ENCODE data around the gene SBF1.
"Not testable (repeated sequence)": the region's sequence is repeated elsewhere in the genome, so short reads cannot be mapped to it uniquely, and the experiment has no call there.

SBF1 gene

DNA sequence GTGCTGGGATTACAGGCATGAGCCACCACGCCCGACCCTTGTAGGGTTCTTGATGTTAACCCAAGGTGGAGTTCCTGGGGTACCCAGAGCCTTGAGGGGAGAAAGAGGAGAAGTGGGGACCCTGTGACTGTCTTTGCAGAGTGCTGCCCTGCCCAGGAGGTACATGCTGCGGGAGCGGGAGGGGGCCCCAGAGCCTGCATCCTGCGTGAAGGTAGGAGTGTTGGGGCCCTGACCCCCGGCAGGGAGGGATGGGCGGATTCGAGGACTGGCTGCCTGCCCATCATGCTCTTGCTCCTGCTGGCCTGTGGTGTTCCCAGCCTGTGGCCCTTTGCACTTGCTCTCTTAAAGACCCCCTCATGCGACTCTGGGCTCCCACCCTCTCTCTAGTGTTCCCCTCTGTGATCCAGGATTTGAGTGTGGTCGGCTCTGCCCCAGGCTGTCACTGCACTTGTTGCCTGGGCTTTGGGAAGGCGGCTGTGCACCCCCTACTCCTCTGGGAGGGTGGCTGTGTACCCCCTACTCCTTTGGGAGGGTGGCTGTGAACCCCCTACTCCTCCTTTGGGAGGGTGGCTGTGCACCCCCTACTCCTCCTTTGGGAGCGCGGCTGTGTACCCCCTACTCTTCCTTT, 46.1 kb upstream of the SBF1 start:
- Histone ChIP-seq H3K9ac (ENCODE audit: insufficient read length) (no peak overlapping the region), H3K27ac (no peak overlapping the region), H3K9me3 (ENCODE audit: low read depth, low read length) (no peaks in the 10 kb centered on the region), H3K36me3 (ENCODE audit: insufficient read depth, low read length) (peaks cover 49% of the 10 kb centered on the region), H3K4me3 (no peak overlapping the region)
- TF ChIP-seq POLR2AphosphoS5 (IDR thresholded peaks at IDR 0.05; ENCODE audit: borderline replicate concordance, low read depth, low read length) (no peak), FOXP2 (optimal IDR thresholded peaks at IDR 0.05; ENCODE audit: control extremely low read depth, extremely low read length, insufficient read depth) (no peak), EZH2 (IDR thresholded peaks at IDR 0.05) (no peak)
- no peak for DNase-seq (ENCODE audit: low read depth, low spot score)

DNA sequence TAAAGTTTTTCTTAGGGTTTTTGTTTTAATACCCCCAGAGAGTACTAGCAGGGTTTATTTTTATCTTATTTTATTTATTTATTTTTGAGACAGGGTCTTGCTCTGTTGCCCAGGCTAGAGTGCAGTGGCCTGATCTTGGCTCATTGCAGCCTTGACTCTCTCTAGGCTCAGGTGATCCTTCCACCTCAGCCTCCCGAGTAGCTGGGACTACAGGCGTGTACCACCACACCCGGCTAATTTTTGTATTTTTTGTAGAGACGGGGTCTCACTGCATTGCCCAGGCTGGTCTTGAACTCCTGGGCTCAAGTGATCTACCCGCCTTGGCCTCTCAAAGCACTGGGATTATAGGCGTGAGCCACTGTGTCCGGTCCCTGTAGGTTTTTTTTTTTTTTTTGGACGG, 45.3 kb upstream of the SBF1 start:
- H3K9ac ChIP-seq (ENCODE audit: insufficient read length); H3K27ac ChIP-seq; H3K4me3 ChIP-seq; H3K9me3 ChIP-seq (ENCODE audit: low read depth, low read length); DNase-seq (ENCODE audit: low read depth, low spot score): not testable (repeated sequence)
- H3K36me3 ChIP-seq (ENCODE audit: insufficient read depth, low read length) = peaks cover 49% of the 10 kb centered on the region

GRCh38 chr22:50519151-50519550, 44.3 kb upstream of the SBF1 start:
- Histone ChIP-seq H3K9me3 (ENCODE audit: low read depth, low read length) (no peaks in the 10 kb centered on the region), H3K36me3 (ENCODE audit: insufficient read depth, low read length) (peaks cover 52% of the 10 kb centered on the region), H3K4me3 (no peak overlapping the region), H3K27ac (no peak overlapping the region), H3K9ac (ENCODE audit: insufficient read length) (no peak overlapping the region)
- no peak for DNase-seq (ENCODE audit: low read depth, low spot score)
- no peak for TF ChIP-seq FOXP2 (optimal IDR thresholded peaks at IDR 0.05; ENCODE audit: control extremely low read depth, extremely low read length, insufficient read depth)
- TF ChIP-seq POLR2AphosphoS5 (IDR thresholded peaks at IDR 0.05; ENCODE audit: borderline replicate concordance, low read depth, low read length) = no peak
- no peak for TF ChIP-seq EZH2 (IDR thresholded peaks at IDR 0.05)

- TF ChIP-seq FOXP2 (optimal IDR thresholded peaks at IDR 0.05; ENCODE audit: control extremely low read depth, extremely low read length, insufficient read depth) (no peak), POLR2AphosphoS5 (IDR thresholded peaks at IDR 0.05; ENCODE audit: borderline replicate concordance, low read depth, low read length) (no peak), EZH2 (IDR thresholded peaks at IDR 0.05) (no peak)
- H3K36me3 ChIP-seq (ENCODE audit: insufficient read depth, low read length) = peaks cover 48% of the 10 kb centered on the region
- no peak overlapping the region for H3K27ac ChIP-seq
- no peak overlapping the region for H3K4me3 ChIP-seq
- H3K9me3 ChIP-seq (ENCODE audit: low read depth, low read length) = no peaks in the 10 kb centered on the region
- no peak for DNase-seq (ENCODE audit: low read depth, low spot score)
- no peak overlapping the region for H3K9ac ChIP-seq (ENCODE audit: insufficient read length)
These were observed 43.8 kb upstream of the SBF1 start for GRCh38 chr22:50518606-50519005.

DNA sequence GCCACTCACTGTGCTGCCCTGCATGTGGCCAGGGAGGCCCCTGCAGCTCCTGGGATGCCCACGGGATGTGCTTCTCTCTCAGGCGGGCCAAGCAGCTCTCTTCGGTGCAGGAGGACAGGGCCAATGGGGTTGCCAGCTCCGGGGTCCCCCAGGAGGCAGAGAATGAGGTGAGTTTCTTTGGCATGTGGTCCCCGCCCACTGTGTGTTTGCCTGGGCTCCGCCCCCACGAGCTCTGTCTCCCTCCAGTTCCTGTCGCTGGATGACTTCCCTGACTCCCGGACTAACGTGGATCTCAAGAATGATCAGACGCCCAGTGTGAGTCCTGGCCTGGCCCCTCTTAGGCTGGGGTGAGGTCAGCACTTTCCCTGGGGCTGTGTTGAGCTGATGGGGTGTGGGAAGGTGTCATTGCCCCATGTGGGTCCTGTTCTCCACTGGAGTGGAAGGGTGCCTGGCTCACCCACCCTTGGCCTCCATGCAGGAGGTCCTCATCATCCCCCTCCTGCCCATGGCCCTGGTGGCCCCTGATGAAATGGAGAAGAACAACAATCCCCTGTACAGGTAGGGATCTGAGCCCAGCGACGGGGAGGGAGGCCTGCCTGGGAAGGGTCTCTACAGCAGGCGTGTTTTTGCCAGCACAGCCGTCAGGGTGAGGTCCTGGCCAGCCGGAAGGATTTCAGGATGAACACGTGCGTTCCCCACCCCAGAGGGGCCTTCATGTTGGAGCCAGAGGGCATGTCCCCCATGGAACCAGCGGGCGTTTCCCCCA, 42.8 kb upstream of the SBF1 start:
- Histone ChIP-seq H3K27ac (no peak overlapping the region), H3K9ac (ENCODE audit: insufficient read length) (no peak overlapping the region), H3K9me3 (ENCODE audit: low read depth, low read length) (no peaks in the 10 kb centered on the region), H3K4me3 (no peak overlapping the region), H3K36me3 (ENCODE audit: insufficient read depth, low read length) (peaks cover 46% of the 10 kb centered on the region)
- no peak for DNase-seq (ENCODE audit: low read depth, low spot score)
- TF ChIP-seq EZH2 (IDR thresholded peaks at IDR 0.05) (no peak), POLR2AphosphoS5 (IDR thresholded peaks at IDR 0.05; ENCODE audit: borderline replicate concordance, low read depth, low read length) (no peak), FOXP2 (optimal IDR thresholded peaks at IDR 0.05; ENCODE audit: control extremely low read depth, extremely low read length, insufficient read depth) (no peak)

DNA sequence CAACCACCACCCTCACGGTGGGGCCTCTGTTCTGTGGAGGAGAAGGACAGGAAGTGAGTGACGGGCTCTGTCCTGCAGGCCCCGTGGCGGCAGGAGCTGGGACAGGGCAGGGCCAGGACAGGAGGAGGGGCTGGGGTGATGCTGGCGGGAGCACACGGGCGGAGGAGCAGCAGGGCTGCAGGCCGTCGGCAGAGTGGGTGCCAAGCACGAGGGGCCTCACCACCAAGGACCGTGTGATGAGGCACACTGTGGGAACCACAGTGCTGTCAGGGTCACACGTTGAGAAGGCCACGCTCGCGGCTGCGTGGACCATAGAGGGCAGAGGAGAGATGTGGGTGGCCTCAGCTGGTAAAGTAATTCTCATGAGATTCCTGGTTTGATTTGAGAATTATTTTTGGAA, 42.1 kb upstream of the SBF1 start:
- Histone ChIP-seq H3K36me3 (ENCODE audit: insufficient read depth, low read length) (peaks cover 52% of the 10 kb centered on the region), H3K27ac (no peak overlapping the region)
- DNase-seq (ENCODE audit: low read depth, low spot score) = no peak

GRCh38 chr22:50516068-50516467, 41.2 kb upstream of the SBF1 start:
- Histone ChIP-seq H3K4me3 (no peak overlapping the region), H3K27ac (no peak overlapping the region), H3K9ac (ENCODE audit: insufficient read length) (no peak overlapping the region), H3K9me3 (ENCODE audit: low read depth, low read length) (no peaks in the 10 kb centered on the region), H3K36me3 (ENCODE audit: insufficient read depth, low read length) (peaks cover 50% of the 10 kb centered on the region)
- no peak for DNase-seq (ENCODE audit: low read depth, low spot score)
- TF ChIP-seq EZH2 (IDR thresholded peaks at IDR 0.05) (no peak), FOXP2 (optimal IDR thresholded peaks at IDR 0.05; ENCODE audit: control extremely low read depth, extremely low read length, insufficient read depth) (no peak), POLR2AphosphoS5 (IDR thresholded peaks at IDR 0.05; ENCODE audit: borderline replicate concordance, low read depth, low read length) (no peak)

More for the DNA sequence above, 42.1 kb upstream of the SBF1 start:
- TF ChIP-seq POLR2AphosphoS5 (IDR thresholded peaks at IDR 0.05; ENCODE audit: borderline replicate concordance, low read depth, low read length) (no peak), FOXP2 (optimal IDR thresholded peaks at IDR 0.05; ENCODE audit: control extremely low read depth, extremely low read length, insufficient read depth) (no peak), EZH2 (IDR thresholded peaks at IDR 0.05) (no peak)
- Histone ChIP-seq H3K9ac (ENCODE audit: insufficient read length) (no peak overlapping the region), H3K9me3 (ENCODE audit: low read depth, low read length) (no peaks in the 10 kb centered on the region), H3K4me3 (no peak overlapping the region)

- no peak overlapping the region for H3K9ac ChIP-seq (ENCODE audit: insufficient read length)
- H3K9me3 ChIP-seq (ENCODE audit: low read depth, low read length) = no peaks in the 10 kb centered on the region
- DNase-seq (ENCODE audit: low read depth, low spot score) = no peak
- peaks cover 31% of the 10 kb centered on the region; the same call in 1 of the 2 replicates for H3K36me3 ChIP-seq (ENCODE audit: insufficient read depth, low read length)
- TF ChIP-seq FOXP2 (optimal IDR thresholded peaks at IDR 0.05; ENCODE audit: control extremely low read depth, extremely low read length, insufficient read depth) (no peak), POLR2AphosphoS5 (IDR thresholded peaks at IDR 0.05; ENCODE audit: borderline replicate concordance, low read depth, low read length) (no peak), EZH2 (IDR thresholded peaks at IDR 0.05) (no peak)
- no peak overlapping the region for H3K27ac ChIP-seq
- H3K4me3 ChIP-seq = no peak overlapping the region
These were observed 38.3 kb upstream of the SBF1 start for GRCh38 chr22:50513175-50513574.

Data from SK-N-MC (cell line).